H1 (cell line): ENCODE measurements around the gene KATNA1. TPM values are rescaled to one million over a fixed set of nuclear protein-coding genes. Genes with fewer than 3 reads are reported as not detected.
A peak's percentile ranks its signal among the peaks of the same experiment; 100 is the strongest.

Experiments used
- ATF3 ChIP-seq: IDR thresholded peaks from 2 replicates; pipeline ENCODE4 v1.6.1; 2011; ENCODE audit warnings: low read depth, mild to moderate bottlenecking, low read length; ENCODE audit not compliant: insufficient read depth
- BACH1 ChIP-seq: IDR thresholded peaks from 2 replicates; pipeline ENCODE4 v1.6.1; 2012; ENCODE audit warnings: low read length, improper control_type of control experiment
- CHD1 ChIP-seq: IDR thresholded peaks from 2 replicates; pipeline ENCODE4 v1.6.1; 2012; ENCODE audit warnings: low read depth, low read length, improper control_type of control experiment
- CHD2 ChIP-seq: IDR thresholded peaks from 2 replicates; pipeline ENCODE4 v1.6.1; 2012; ENCODE audit warnings: low read length, improper control_type of control experiment
- CTBP2 ChIP-seq: IDR thresholded peaks from 2 replicates; pipeline ENCODE4 v1.7.0; 2011; ENCODE audit warnings: borderline replicate concordance, mild to moderate bottlenecking, moderate library complexity, mixed read lengths, low read length; ENCODE audit not compliant: insufficient read depth, insufficient read length
- E2F6 ChIP-seq: IDR thresholded peaks from 2 replicates; pipeline ENCODE4 v1.6.1; 2012; ENCODE audit warnings: inconsistent platforms
- EGR1 ChIP-seq: IDR thresholded peaks from 2 replicates; pipeline ENCODE4 v1.6.1; 2011; ENCODE audit warnings: low read depth, low read length, borderline replicate concordance
- EZH2 ChIP-seq: fragments of 200-600 bp; sonication (generic); IDR thresholded peaks from 2 replicates; pipeline ENCODE4 v1.7.1; 2012; ENCODE audit warnings: low read depth, mild to moderate bottlenecking, moderate library complexity, low read length, inconsistent platforms; ENCODE audit not compliant: severe bottlenecking
- FOSL1 ChIP-seq: IDR thresholded peaks from 2 replicates; pipeline ENCODE4 v1.6.1; 2011; ENCODE audit warnings: mild to moderate bottlenecking, low read depth, low read length, moderate library complexity; ENCODE audit not compliant: insufficient read depth
- JUN ChIP-seq: IDR thresholded peaks from 2 replicates; pipeline ENCODE4 v1.6.1; 2011; ENCODE audit warnings: low read depth, mild to moderate bottlenecking, improper control_type of control experiment, low read length
- JUND ChIP-seq: IDR thresholded peaks from 2 replicates; pipeline ENCODE4 v1.6.1; 2011; ENCODE audit warnings: mild to moderate bottlenecking, improper control_type of control experiment, low read length
- MAFK ChIP-seq: IDR thresholded peaks from 2 replicates; pipeline ENCODE4 v1.6.1; 2012; ENCODE audit warnings: low read depth, mild to moderate bottlenecking, improper control_type of control experiment, low read length
- NANOG ChIP-seq: IDR thresholded peaks from 2 replicates; pipeline ENCODE4 v1.6.1; 2011; ENCODE audit warnings: low read length, low read depth, mild to moderate bottlenecking, inconsistent platforms; ENCODE audit not compliant: insufficient read depth, poor library complexity, severe bottlenecking
- POLR2AphosphoS5 ChIP-seq: IDR thresholded peaks from 2 replicates; pipeline ENCODE4 v1.6.1; 2011; ENCODE audit warnings: low read depth, low read length
- RNF2 ChIP-seq: fragments of 200-900, 300-1000 bp; sonication (generic); IDR thresholded peaks from 2 replicates; pipeline ENCODE4 v1.7.1; 2016; ENCODE audit warnings: borderline replicate concordance, low read depth, mild to moderate bottlenecking, antibody characterized with exemption, low read length; ENCODE audit not compliant: poor library complexity, severe bottlenecking; ENCODE audit errors: missing control alignments
- RXRA ChIP-seq: IDR thresholded peaks from 2 replicates; pipeline ENCODE4 v1.6.1; 2011; ENCODE audit warnings: low read depth, mild to moderate bottlenecking, low read length, moderate library complexity; ENCODE audit not compliant: insufficient read depth
- SIN3A ChIP-seq, 2 experiments: IDR thresholded peaks in 1 of 2; conservative IDR thresholded peaks in 1 of 2; 2 replicates each; pipeline ENCODE4 v1.6.1; 2011 to 2012; ENCODE audit warnings: low read length in 2 of 2, improper control_type of control experiment in 1 of 2, low read depth in 1 of 2, mild to moderate bottlenecking in 1 of 2
- SIRT6 ChIP-seq: IDR thresholded peaks from one replicate; pipeline ENCODE4 v1.7.1; 2012; ENCODE audit warnings: low read length, inconsistent platforms
- SP1 ChIP-seq: IDR thresholded peaks from 2 replicates; pipeline ENCODE4 v1.6.1; 2011; ENCODE audit warnings: low read depth, low read length
- SRF ChIP-seq: IDR thresholded peaks from 2 replicates; pipeline ENCODE4 v1.6.1; 2011; ENCODE audit warnings: mild to moderate bottlenecking, low read depth, low read length, moderate library complexity
- SUZ12 ChIP-seq: fragments of 200-600 bp; sonication (generic); IDR thresholded peaks from 2 replicates; pipeline ENCODE4 v1.6.1; 2012; ENCODE audit warnings: mild to moderate bottlenecking, inconsistent platforms, low read length, moderate library complexity, mixed read lengths
- TCF12 ChIP-seq: IDR thresholded peaks from 2 replicates; pipeline ENCODE4 v1.6.1; 2011; ENCODE audit warnings: low read depth, mild to moderate bottlenecking, low read length
- polyA plus RNA-seq, 7 experiments: library from polyadenylated mRNA; depleted of rRNA in 3 of 7; stranded (reverse) in 5 of 7; unstranded in 2 of 7; fragments of >200 nt in 5 of 7; fragments of 200-250 nt in 2 of 7; gene quantifications; 1 replicate in 5 of 7; 2 replicates in 1 of 7; 4 replicates in 1 of 7; pipeline versions ENCODE4 v1.2.1 to v1.2.3, GENCODE V29; 2011 to 2013; ENCODE audit warnings: missing spikeins in 2 of 7, mixed read lengths in 2 of 7
- total RNA-seq: library from RNA; stranded (reverse); fragmentation: NEBNext Ultra II Directional; extraction: Animal tissue kit (Norgen Biotek cat#: 25700); gene quantifications from 2 replicates; pipeline ENCODE4 v1.2.1, GENCODE V29; 2021

KATNA1 gene
- total and polyA plus RNA-seq, 2 of the 8 experiments (the other 6 are each of a cell fraction or from before 2014, with no cell fraction given), result 7.6 to 20.3 TPM

GRCh38 chr6:149545754-149546471 is 102.6 kb downstream of the KATNA1 start, which contains the start of gene PPIL4 (continued):
- TF ChIP-seq NANOG (no peak), MAFK (no peak), SIRT6 (no peak), E2F6 (no peak), FOSL1 (no peak), CTBP2 (no peak), TCF12 (no peak), RXRA (no peak), ATF3 (peak; percentile 98), JUND (peak; percentile 63; the same call in 1 of the 2 replicates), EZH2 (no peak), SRF (peak; percentile 95), RNF2 (no peak), POLR2AphosphoS5 (peak; percentile 96), BACH1 (no peak), CHD1 (no peak), CHD2 (no peak), EGR1 (peak; percentile 31; the same call in 1 of the 2 replicates), SUZ12 (no peak), SP1 (peak; percentile 61), JUN (no peak), SIN3A (conservative IDR thresholded peaks at IDR 0.05 in 1 of 2, IDR thresholded peaks at IDR 0.05 in 1 of 2; ENCODE audit: low read depth in 1 of 2, low read length in 2 of 2) (peak; percentile 81 to 93; a peak in 2 of 4 replicates)
